Skeletal muscle tissue (tissue), 4 donors: Measurements from ENCODE around the gene KHK. TPM values are rescaled to one million over a fixed set of nuclear protein-coding genes. Genes with fewer than 3 reads are reported as not detected.
A peak's percentile ranks its signal among the peaks of the same experiment; 100 is the strongest.

Experiments used
- H3K27ac ChIP-seq: one replicate; pipeline ENCODE4 v1.7.0; 2013; ENCODE audit warnings: mild to moderate bottlenecking, low read depth, low read length, inconsistent platforms
- H3K27me3 ChIP-seq, 3 donors: one replicate each; pipeline ENCODE4 v1.7.0; 2013; ENCODE audit warnings: low read length in 3 of 3; ENCODE audit not compliant: control insufficient read depth in 3 of 3, insufficient read depth in 3 of 3
- H3K36me3 ChIP-seq, 3 donors: one replicate each; pipeline ENCODE4 v1.7.0; 2013; ENCODE audit warnings: low read length in 3 of 3; ENCODE audit not compliant: control insufficient read depth in 3 of 3, insufficient read depth in 3 of 3
- H3K4me1 ChIP-seq, 3 donors: one replicate each; pipeline ENCODE4 v1.7.0; 2013; ENCODE audit warnings: low read length in 3 of 3, mild to moderate bottlenecking in 3 of 3; ENCODE audit not compliant: control insufficient read depth in 3 of 3, insufficient read depth in 3 of 3
- H3K4me3 ChIP-seq, 3 donors: one replicate each; pipeline ENCODE4 v1.7.0; 2013; ENCODE audit warnings: low read length in 3 of 3
- H3K9ac ChIP-seq, 3 donors: one replicate each; pipeline ENCODE4 v1.7.0; 2013; ENCODE audit warnings: low read length in 3 of 3, mild to moderate bottlenecking in 3 of 3, moderate library complexity in 2 of 3, low read depth in 1 of 3
- H3K9me3 ChIP-seq, 3 donors: one replicate each; pipeline ENCODE4 v1.7.0; 2013; ENCODE audit warnings: low read length in 3 of 3; ENCODE audit not compliant: control insufficient read depth in 3 of 3
- total RNA-seq: library from RNA; depleted of rRNA; stranded (reverse); fragments of >200 nt; gene quantifications from one replicate; pipeline ENCODE4 v1.2.3, GENCODE V29; 2014
- donor health status: Osteomylitis.

The KHK gene
- total RNA-seq, 1 donor from 2014 or later: 2.1 TPM

DNA sequence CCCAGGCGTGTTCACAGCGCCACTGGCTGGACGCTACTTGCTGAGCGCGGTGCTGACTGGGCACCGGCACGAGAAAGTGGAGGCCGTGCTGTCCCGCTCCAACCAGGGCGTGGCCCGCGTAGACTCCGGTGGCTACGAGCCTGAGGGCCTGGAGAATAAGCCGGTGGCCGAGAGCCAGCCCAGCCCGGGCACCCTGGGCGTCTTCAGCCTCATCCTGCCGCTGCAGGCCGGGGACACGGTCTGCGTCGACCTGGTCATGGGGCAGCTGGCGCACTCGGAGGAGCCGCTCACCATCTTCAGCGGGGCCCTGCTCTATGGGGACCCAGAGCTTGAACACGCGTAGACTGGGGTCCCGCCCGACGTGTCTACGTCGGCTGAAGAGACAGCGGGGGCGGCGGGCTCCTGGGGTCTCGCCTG, 891 bp upstream of the KHK start:
- Histone ChIP-seq H3K4me1 (peaks cover 53 to 65% (median 56%) of the 10 kb centered on the region in 3 donors), H3K9me3 (no peaks in the 10 kb centered on the region), H3K9ac (peak overlapping the region; percentile 43 to 86 (median 76)), H3K4me3 (peak overlapping the region; percentile 67 to 82 (median 77)), H3K36me3 (no peaks in the 10 kb centered on the region), H3K27me3 (no peaks in the 10 kb centered on the region), H3K27ac (peak overlapping the region; percentile 75)

DNA sequence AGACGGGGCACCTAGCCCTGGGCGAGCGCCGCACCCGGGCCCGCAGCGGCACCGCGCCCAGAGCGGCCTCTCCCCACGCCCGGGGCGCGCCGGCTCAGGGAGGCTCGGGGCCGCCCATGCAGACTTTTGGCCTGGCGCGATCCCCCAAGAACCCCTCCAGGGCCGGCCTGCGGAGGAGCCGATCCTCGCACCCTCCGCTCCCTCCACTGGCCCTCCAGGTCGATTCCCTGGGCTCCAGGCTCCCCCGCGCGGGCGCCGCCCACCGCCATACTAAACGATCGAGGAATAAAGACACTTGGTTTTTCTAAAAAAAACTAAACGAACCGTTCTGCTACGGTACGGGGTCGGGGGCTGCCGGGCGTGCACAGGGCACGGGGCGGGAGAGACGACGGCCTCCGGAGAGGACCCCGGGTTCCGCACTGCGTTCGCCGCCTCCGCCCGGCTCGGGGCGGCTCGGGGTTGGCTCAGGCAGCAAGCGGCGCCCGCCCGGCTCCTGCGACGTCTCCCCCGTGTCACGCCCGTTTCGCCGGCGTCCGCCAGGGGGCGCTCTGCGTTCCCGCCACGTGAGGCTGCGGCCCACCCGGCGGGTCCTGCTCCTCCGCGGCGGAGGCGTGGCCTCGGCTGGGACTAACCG, 365 bp upstream of the KHK start:
- H3K9me3 ChIP-seq: no peaks in the 10 kb centered on the region
- H3K27me3 ChIP-seq: no peaks in the 10 kb centered on the region
- H3K27ac ChIP-seq: peak overlapping the region; percentile 75
- H3K9ac ChIP-seq: peak overlapping the region; percentile 61 to 86 (median 76)
- no peaks in the 10 kb centered on the region for H3K36me3 ChIP-seq
- peak overlapping the region; percentile 56 to 87 (median 77) for H3K4me3 ChIP-seq
- H3K4me1 ChIP-seq: peaks cover 48 to 60% (median 50%) of the 10 kb centered on the region in 3 donors

DNA sequence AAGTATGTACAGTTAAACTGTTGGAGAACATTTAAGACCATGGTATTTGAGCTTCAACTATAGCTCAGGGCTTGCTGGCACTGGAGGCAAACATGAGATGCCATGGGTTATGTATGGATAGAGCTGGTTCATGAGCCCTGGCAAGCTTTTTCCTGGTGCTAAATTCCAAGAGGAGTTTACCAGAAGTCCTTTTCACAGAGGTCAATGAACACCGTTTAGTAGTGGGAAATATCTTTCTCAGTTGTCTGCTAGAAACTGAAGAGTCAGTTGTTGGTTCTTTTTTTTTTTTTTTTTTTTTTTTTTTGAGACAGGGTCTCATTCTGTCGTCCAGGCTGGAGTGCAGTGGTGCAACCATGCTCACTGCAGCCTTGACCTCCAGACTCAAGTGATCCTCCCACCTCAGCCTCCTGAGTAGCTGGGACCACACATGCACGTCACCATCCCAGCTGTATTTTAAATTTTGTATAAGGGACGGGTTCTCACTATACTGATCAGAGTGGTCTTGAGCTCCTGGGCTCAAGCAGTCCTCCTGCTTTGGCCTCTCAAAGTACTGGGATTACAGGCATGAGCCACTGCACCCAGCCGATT, 1.3 kb downstream of the KHK start:
- Histone ChIP-seq H3K27me3 (no peaks in the 10 kb centered on the region), H3K4me1 (peaks cover 33 to 43% (median 37%) of the 10 kb centered on the region in 3 donors), H3K9me3 (no peaks in the 10 kb centered on the region), H3K27ac (no peak overlapping the region), H3K4me3 (no peak overlapping the region), H3K36me3 (peaks cover 0 to 5% (median 0%) of the 10 kb centered on the region in 3 donors), H3K9ac (no peak overlapping the region)

DNA sequence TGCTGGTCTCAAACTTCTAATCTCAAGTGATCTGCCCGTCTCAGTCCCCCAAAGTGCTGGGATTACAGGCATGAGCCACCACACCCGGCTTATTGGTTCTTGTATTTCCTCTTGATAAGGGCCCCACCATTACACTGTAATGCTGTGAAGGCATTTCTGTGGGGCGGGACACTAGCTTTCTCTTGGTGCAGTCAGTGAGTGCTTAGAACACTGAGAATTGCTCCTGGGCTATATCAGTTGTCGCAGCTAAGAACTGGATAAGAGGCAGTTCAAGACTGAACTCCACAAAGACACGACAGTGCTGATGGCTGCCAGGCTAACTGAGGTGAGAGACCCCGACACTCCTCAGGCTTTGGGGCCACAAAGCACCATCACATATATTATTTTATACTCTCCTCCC, 2.1 kb downstream of the KHK start:
- Histone ChIP-seq H3K4me3 (no peak overlapping the region), H3K36me3 (peaks cover 0 to 5% (median 0%) of the 10 kb centered on the region in 3 donors), H3K27me3 (no peaks in the 10 kb centered on the region), H3K27ac (no peak overlapping the region), H3K9ac (no peak overlapping the region), H3K4me1 (peaks cover 26 to 36% (median 30%) of the 10 kb centered on the region in 3 donors), H3K9me3 (no peaks in the 10 kb centered on the region)

DNA sequence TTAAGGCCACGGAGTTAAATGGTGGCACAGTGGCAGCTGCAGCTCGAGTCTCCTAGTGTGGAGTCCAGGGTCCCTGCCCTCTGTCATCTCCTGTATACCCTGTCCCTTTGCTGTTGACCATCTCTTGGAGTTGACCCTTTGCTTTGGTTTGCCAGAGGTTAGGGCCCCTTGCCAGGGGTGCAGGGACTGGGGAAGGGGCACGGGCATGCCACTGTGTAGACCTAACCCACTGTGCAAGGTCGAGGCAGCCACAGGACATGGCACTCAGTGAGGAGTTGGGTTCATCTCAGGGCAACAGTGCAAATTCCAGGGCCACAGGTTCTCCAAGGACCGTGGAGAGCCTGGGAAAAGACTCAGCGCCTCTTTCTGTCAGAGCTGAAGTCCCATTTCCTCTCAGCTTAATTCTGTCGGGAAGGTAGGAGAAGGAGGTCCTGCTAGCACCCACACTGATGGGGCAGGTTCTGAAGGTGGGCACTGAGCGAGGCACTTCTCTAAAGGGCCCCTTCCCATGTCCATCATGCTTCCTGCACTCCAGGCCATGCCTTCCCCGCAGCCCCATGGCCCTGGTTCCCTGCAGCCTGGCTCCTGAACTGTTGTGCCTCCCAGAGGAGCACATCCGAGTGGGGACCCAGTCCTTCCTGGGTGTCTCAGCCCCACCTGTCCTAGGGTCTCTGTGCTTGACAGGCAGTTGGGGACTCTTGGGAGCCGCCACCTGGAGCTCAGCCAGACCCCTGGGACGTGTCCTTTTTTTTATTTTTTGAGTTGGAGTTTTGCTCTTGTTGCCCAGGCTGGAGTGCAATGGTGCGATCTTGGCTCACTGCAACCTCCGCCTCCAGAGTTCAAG, 2.8 kb downstream of the KHK start:
- Histone ChIP-seq H3K4me3 (no peak overlapping the region), H3K9me3 (no peaks in the 10 kb centered on the region), H3K27me3 (no peaks in the 10 kb centered on the region), H3K4me1 (peaks cover 21 to 31% (median 23%) of the 10 kb centered on the region in 3 donors), H3K36me3 (peaks cover 0 to 5% (median 0%) of the 10 kb centered on the region in 3 donors), H3K27ac (no peak overlapping the region), H3K9ac (no peak overlapping the region)

DNA sequence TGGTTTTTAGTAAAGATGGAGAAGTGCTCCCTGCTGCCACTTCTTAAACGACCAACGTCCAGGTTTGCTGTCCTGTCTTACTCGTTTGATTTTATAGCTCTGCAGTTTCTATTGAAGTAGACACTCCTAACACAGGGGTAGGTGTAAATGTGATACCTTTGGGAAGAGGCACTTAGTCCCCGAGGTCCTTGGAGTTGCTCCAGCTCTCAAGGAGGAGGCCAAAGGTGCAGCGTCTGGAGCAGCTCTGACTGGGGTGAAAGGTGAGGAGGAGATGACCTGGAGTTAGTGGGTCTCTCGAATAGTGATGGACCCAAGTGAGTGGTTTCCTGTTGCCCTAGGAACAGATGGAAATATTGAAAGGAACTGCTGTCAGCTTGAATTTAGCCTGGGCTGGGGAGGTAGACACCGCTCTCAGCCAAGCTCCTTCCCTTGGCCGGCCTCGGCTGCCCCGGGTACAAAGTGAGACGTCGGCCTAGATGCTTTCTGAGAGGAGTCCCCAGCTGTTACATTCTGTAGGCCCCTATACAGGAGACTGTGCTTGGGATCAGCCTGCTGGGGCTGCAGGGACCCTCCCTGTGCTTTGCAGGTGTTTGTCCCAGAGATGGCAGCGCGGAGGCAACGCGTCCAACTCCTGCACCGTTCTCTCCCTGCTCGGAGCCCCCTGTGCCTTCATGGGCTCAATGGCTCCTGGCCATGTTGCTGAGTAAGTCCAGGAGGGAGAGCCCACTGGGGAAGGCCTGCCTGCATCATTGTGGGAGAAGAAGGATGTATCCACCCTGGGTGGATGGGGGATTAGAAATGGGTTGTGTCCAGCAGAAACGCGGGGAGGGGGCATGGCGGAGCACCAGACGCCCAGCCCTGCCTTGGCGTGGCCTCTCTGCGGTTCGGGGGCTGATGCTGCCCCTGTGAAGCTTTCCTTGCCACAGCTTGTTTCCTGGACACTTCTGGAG, 5.4 kb downstream of the KHK start:
- Histone ChIP-seq H3K27ac (no peak overlapping the region), H3K9me3 (no peaks in the 10 kb centered on the region), H3K36me3 (peaks cover 0 to 5% (median 0%) of the 10 kb centered on the region in 3 donors), H3K27me3 (no peaks in the 10 kb centered on the region), H3K4me3 (no peak overlapping the region), H3K4me1 (peaks cover 17 to 25% (median 20%) of the 10 kb centered on the region in 3 donors), H3K9ac (no peak overlapping the region)

DNA sequence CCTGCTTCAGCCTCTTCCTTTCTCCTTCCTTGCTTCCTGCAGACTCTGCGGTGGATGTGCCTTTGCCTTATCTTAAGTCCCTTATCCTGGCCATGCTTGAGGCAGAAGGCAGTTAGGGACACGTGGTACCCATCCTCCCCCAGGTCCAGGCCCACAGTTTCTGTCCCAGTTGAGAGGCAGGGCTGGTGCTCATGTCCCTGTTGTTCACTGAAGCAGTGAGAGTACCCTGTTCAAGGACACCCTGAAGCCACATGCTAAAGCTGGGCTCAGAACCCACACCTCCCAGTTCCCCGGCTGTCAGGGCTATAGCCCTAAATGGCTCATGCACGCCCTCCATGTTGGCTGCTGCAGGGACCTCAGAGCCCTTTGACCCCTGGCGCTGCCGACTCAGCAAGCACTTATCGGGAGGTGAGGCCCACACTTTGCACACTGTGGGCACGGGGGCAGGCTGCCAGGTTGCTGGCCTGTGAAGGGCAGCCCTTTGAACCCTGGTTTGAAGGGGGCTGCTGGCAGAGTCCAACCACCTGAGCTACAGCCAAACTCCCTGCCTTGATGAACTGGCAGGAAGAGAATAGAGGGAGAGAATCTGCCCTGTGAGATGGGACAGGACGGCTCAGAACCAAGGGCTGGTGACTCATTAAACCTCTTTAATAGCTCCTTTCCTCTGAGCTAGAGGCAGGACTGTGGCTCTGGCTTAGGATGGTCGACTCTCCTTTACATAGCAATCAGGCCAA, 6.3 kb downstream of the KHK start:
- Histone ChIP-seq H3K9me3 (no peaks in the 10 kb centered on the region), H3K27ac (no peak overlapping the region), H3K4me1 (peaks cover 11 to 16% (median 13%) of the 10 kb centered on the region in 3 donors), H3K9ac (no peak overlapping the region), H3K4me3 (no peak overlapping the region), H3K27me3 (no peaks in the 10 kb centered on the region), H3K36me3 (peaks cover 0 to 5% (median 0%) of the 10 kb centered on the region in 3 donors)

DNA sequence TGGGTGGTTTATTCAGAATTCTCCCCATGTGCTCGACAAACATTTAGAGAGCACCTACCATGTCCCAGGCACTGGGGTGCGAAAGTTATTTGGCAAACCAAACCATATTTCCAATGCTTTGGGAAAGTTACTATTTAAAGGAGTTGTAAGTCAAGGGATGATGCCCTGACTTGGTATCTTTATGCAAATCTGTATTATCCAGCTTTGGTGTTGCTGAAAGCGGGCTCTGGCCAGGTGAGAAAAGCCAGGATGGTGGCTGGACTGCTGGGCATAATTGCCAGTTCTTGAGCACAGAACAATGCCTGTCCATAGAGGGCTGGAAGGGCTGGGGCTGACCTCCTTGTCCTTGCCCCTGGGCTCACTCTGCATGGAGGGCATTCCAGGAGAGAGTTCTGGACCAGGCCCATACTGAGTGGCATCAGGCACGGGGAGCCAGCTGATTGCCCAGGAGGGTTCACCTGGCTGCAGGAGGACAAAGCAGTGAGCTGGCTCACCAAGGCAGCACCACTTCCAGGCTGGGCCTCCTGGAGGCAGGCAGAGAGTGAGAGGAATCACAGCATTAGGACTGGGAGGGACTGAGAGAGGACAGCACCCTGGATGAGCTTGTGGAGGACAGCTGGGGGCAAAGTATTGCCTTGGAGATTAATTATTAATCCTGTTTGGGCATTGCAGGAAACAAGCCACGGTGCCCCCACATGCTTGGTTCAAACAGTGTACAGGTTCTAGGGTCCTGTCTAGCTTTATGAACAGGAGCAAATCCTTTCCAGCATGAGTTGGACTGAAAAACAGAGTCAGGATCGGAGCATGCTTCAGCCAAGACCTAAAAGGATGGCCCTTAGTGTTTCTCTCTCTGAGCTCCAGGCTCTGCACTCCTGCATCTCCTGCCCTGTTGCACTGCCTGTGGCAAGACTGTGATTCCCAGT, 7.1 kb downstream of the KHK start:
- no peak overlapping the region for H3K4me3 ChIP-seq

More for the DNA sequence above, 7.1 kb downstream of the KHK start:
- Histone ChIP-seq H3K36me3 (peaks cover 0 to 5% (median 0%) of the 10 kb centered on the region in 3 donors), H3K4me1 (peaks cover 11 to 16% (median 13%) of the 10 kb centered on the region in 3 donors), H3K27ac (no peak overlapping the region), H3K9ac (peak overlapping the region in 1 of 3 donors; percentile 25), H3K9me3 (no peaks in the 10 kb centered on the region), H3K27me3 (no peaks in the 10 kb centered on the region)
